Measurements from ENCODE around the gene TIMM17B.
A peak's percentile ranks its signal among the peaks of the same experiment; 100 is the strongest.

TIMM17B gene

DNA sequence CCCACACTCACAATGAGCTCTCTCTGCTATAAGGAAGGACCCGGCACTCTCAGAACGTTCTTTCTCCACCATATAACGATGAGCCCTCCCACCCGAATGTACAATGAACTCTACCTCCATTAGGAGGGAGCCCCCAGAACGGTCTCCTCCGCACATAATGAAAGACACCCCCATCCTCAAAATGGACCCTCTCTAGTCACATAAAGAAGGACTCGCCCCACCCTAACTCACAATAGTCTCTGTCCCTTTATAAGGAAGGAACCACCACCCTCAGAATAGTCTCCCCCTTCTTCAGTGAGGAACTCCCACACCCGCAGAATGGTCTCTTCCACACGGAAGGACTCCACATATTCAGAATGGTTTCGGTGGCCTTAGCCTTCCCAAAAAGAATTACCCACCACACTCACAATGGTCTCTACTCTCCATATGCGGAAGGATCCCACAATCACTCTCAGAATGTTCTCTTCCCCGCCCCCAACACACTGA, 13.4 kb upstream of the TIMM17B start:
- TF ChIP-seq, protein P1, sequence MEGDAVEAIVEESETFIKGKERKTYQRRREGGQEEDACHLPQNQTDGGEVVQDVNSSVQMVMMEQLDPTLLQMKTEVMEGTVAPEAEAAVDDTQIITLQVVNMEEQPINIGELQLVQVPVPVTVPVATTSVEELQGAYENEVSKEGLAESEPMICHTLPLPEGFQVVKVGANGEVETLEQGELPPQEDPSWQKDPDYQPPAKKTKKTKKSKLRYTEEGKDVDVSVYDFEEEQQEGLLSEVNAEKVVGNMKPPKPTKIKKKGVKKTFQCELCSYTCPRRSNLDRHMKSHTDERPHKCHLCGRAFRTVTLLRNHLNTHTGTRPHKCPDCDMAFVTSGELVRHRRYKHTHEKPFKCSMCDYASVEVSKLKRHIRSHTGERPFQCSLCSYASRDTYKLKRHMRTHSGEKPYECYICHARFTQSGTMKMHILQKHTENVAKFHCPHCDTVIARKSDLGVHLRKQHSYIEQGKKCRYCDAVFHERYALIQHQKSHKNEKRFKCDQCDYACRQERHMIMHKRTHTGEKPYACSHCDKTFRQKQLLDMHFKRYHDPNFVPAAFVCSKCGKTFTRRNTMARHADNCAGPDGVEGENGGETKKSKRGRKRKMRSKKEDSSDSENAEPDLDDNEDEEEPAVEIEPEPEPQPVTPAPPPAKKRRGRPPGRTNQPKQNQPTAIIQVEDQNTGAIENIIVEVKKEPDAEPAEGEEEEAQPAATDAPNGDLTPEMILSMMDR (IDR thresholded peaks at IDR 0.05; ENCODE audit: low read depth, low read length), result no peak
- peak overlapping the region; percentile 78 for H3K4me3 ChIP-seq (ENCODE audit: low read depth, low read length)

DNA sequence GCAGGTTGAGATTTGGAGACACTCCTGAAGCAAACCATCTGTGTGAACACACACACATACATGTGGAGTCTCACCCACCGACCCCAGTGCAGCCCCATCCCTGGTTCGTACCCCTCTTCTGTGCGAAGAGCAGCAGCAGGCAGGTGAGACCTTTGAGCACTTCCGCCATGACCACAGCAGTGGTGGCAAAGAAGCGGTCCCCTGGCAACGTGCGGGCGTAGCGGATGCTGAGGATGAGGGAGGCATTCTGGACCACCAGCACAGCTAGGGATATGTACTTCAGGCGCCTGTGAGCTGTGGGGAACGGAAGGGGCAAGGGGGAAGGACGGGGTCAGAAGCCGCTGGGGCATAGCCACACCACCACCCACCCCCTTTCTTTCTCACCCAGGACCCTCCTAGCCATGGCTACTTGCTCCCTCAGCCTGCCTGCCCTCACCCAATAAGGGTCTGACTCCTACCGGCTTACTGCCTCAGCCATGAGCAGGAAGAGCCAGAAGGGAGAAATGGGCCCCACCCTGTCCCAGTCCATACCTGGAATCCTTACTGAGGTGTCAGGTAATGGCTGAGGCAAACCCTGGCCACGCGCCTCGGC, 12.2 kb upstream of the TIMM17B start:
- TF ChIP-seq, protein P1 (IDR thresholded peaks at IDR 0.05; ENCODE audit: low read depth, low read length), result no peak
- no peak overlapping the region for H3K4me3 ChIP-seq (ENCODE audit: low read depth, low read length)

DNA sequence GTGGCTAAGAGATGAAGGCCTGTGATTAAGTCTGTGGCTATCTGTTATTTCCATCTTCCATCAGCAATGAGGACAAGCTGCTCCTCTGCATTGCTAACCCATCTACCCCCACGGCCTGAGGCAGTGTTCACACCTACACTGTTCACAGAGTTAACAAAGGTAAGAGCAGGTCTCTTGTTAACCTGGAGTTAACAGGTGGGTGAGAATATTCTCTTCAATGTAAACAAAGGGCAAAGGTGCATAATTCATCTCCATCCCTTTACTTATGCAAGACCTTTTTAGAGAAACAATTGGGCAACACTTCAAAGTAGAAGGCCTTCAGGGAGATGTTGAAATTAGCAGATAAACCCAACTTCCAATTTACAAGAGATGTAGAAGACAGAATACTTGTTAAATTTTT, 11.0 kb upstream of the TIMM17B start:
- TF ChIP-seq, protein P1 (IDR thresholded peaks at IDR 0.05; ENCODE audit: low read depth, low read length), result no peak
- H3K4me3 ChIP-seq (ENCODE audit: low read depth, low read length), result no peak overlapping the region

DNA sequence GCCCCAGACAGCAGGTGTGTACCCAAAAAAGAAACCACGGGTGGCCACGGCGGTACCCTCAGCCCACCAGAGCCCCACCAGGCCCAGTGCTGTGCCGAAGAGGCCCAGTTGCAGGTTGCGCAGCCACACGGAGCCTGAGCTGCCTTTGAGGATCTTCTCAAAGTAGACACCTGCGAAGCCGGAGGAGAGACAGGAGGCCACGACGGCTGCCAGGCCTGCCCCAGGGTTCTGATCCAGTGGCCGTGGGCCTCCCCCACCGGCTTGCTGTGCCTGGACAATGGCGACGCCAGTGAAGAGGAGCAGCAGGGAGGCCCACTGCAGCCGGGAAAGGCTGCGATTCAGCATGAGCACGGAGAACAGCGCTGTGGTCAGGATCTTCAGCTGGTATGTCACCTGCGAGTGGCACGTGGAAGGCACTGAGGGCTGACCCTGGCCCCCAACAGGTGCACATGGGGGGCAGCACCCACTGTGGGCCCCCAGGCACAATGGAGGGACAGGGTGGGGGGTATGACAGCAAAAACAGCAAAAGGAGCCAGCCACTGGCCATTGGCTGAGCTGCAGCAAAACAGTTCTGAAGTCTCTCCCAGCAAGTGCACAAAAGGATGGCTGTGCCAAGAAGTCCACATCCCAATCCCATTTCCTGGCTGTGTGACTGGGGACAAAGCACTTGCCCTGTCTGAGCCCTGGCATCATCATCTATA, 7.7 kb upstream of the TIMM17B start:
- no peak overlapping the region for H3K4me3 ChIP-seq (ENCODE audit: low read depth, low read length)
- TF ChIP-seq, protein P1 (IDR thresholded peaks at IDR 0.05; ENCODE audit: low read depth, low read length), result no peak

DNA sequence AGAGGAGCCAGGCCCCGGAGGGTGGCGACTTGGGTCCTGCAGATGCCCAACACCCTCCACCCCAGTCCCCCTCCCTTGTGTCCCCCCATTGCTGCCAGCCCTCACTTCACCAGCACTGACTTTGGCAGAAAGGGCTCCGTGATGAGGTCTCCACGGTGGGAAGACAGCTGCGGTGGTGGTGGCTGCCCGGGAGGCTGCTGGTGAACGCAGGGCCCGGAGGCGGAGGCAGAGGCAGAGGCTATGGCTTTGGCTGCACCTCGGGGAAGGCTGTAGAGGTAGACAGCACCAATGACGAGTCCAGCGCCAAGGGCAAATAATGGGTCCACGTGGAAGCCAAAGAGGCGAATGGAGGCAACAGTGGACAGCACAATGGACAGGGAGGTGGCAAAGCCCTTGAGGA, 7.1 kb upstream of the TIMM17B start:
- H3K4me3 ChIP-seq (ENCODE audit: low read depth, low read length), result no peak overlapping the region
- TF ChIP-seq, protein P1 (IDR thresholded peaks at IDR 0.05; ENCODE audit: low read depth, low read length), result no peak

DNA sequence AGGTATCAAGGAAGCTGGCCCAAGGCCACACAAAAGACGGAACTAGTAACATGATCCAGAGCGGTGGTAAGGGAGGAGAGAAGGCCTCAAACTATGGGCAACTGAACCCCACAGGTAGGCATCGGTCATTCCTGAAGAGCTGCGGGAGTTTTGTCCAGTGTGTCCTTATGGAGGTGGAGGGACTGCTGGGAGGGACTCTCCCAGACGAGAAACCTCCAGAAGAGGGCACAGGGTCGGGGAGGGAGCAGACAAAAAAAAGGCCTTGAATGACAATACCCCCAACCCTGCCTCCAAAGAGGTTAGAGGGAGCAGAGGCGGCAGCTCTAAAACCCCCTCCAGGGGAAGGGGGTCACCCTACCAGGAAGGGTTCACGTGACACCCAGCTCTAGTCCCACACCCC, 6.6 kb upstream of the TIMM17B start:
- TF ChIP-seq, protein P1 (IDR thresholded peaks at IDR 0.05; ENCODE audit: low read depth, low read length), result no peak
- H3K4me3 ChIP-seq (ENCODE audit: low read depth, low read length), result no peak overlapping the region

DNA sequence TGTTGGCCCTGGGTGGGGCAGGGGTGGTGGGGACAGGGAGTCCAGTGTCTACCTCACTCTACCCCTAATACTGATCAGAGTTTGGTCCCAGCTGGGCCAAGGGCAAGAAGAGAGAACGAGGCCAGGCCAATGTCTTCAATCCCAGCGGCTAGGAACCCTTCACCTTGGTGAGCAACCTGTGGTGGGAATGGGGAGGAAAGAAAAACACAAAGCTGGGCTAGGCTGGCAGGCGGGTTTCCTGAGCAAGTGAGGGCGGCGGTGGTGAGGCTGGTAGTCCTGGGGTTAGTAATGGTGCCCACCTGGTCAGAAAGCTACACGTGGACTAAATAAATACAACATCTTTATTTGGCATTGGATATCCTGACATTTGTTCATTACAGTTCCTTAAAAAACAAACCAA, 5.7 kb upstream of the TIMM17B start:
- TF ChIP-seq, protein P1 (IDR thresholded peaks at IDR 0.05; ENCODE audit: low read depth, low read length), result no peak
- no peak overlapping the region for H3K4me3 ChIP-seq (ENCODE audit: low read depth, low read length)
